GM12878 (cell line): ENCODE data around the gene CCDC6. TPM values are rescaled to one million over a fixed set of nuclear protein-coding genes. Genes with fewer than 3 reads are reported as not detected.

Experiments
- ATAC-seq: fragments of 200-7000 bp; cut with Tn5 transposase; 3 replicates; pipeline ENCODE4 v1.9.1; 2020; ENCODE audit warnings: mild to moderate bottlenecking, moderate library complexity
- BruUV-seq: library from RNA; stranded (reverse); fragments of 400-500 nt; replicated peaks from 2 replicates; lab custom pipeline; 2021; lab: Mats Ljungman, UMichigan
- CTCF ChIA-PET: fragments of 300-600 bp; sonication (Branson Sonifier 250); formaldehyde crosslinking; extraction: SDS; loops from one replicate; lab custom pipeline; 2021; ENCODE audit warnings: inconsistent platforms; lab: Yijun Ruan, JAX
- POLR2A ChIA-PET: fragments of 350-600 bp; formaldehyde crosslinking; extraction: SDS; loops from one replicate; lab custom pipeline; 2021; ENCODE audit warnings: inconsistent platforms; lab: Charles Lee
- RAD21 ChIA-PET: fragments of 300-600 bp; sonication (Branson Sonifier 250); formaldehyde crosslinking; loops from one replicate; lab custom pipeline; 2023; ENCODE audit warnings: antibody characterized with exemption; ENCODE audit not compliant: unreplicated experiment; lab: Charles Lee
- SMC1A ChIA-PET: fragments of 300-600 bp; sonication (Branson Sonifier 250); formaldehyde crosslinking; loops from one replicate; lab custom pipeline; 2023; ENCODE audit not compliant: unreplicated experiment, uncharacterized antibody; lab: Charles Lee
- DNase-seq: peaks from one replicate; pipeline ENCODE4 v3.0.0-alpha.2; 2011; ENCODE audit warnings: low read depth, low spot score
- FAIRE-seq: peaks from 3 replicates; lab custom pipeline; 2011; peaks lifted over from hg19 to GRCh38; lab: Jason Lieb, UNC
- H2AFZ ChIP-seq: 2 replicates; pipeline ENCODE4 v1.6.0; 2011; ENCODE audit warnings: low read depth, low read length, control low read depth; ENCODE audit not compliant: control insufficient read depth
- H3K27ac ChIP-seq: 2 replicates; pipeline ENCODE4 v1.5.1; 2011; ENCODE audit warnings: control low read depth; ENCODE audit not compliant: control insufficient read depth, insufficient read depth
- H3K27me3 ChIP-seq, 2 experiments: replicated peaks in 1 of 2; 2 replicates each; pipeline versions ENCODE4 v1.6.0 to v1.6.1; 2011; ENCODE audit warnings: low read length in 1 of 2; ENCODE audit not compliant: control insufficient read depth in 2 of 2, insufficient read depth in 2 of 2
- H3K36me3 ChIP-seq, 2 experiments: 2 replicates each; pipeline ENCODE4 v1.5.1; 2011; ENCODE audit warnings: low read length in 1 of 2; ENCODE audit not compliant: control insufficient read depth in 2 of 2, insufficient read depth in 2 of 2
- H3K4me1 ChIP-seq: 2 replicates; pipeline ENCODE4 v1.6.1; 2011; ENCODE audit warnings: mild to moderate bottlenecking, low read length, moderate library complexity, mixed read lengths; ENCODE audit not compliant: control insufficient read depth, insufficient read depth
- H3K4me2 ChIP-seq: 2 replicates; pipeline ENCODE4 v1.6.0; 2011; ENCODE audit warnings: control low read depth; ENCODE audit not compliant: control insufficient read depth, insufficient read depth
- H3K4me3 ChIP-seq: fragments of 200-600 bp; sonication (generic); 2 replicates; pipeline ENCODE4 v1.5.1; 2016
- H3K79me2 ChIP-seq: 2 replicates; pipeline ENCODE4 v1.6.0; 2011; ENCODE audit warnings: low read length; ENCODE audit not compliant: control insufficient read depth, insufficient read depth
- H3K9ac ChIP-seq: 2 replicates; pipeline ENCODE4 v1.8.0; 2011; ENCODE audit warnings: low read length, control low read depth, mixed read lengths; ENCODE audit not compliant: control insufficient read depth, insufficient read depth
- H3K9me3 ChIP-seq: replicated peaks from 3 replicates; pipeline ENCODE4 v1.5.1; 2011; ENCODE audit warnings: mild to moderate bottlenecking, low read length; ENCODE audit not compliant: control insufficient read depth, insufficient read depth
- H4K20me1 ChIP-seq: 2 replicates; pipeline ENCODE4 v1.6.0; 2011; ENCODE audit not compliant: control insufficient read depth, insufficient read depth
- GABPA ChIP-seq: IDR thresholded peaks from 2 replicates; pipeline ENCODE4 v1.6.1; 2014; ENCODE audit warnings: antibody characterized with exemption, low read depth, mild to moderate bottlenecking, inconsistent platforms
- HDAC2 ChIP-seq: fragments of 200-600 bp; sonication (generic); IDR thresholded peaks from 2 replicates; pipeline ENCODE4 v1.6.1; 2017
- IRF4 ChIP-seq: IDR thresholded peaks from 2 replicates; pipeline ENCODE4 v1.6.1; 2011; ENCODE audit warnings: low read depth, low read length
- IRF5 ChIP-seq: fragments of 450-650 bp; IDR thresholded peaks from 2 replicates; pipeline ENCODE4 v1.6.1; 2017; ENCODE audit warnings: borderline replicate concordance
- MAX ChIP-seq: IDR thresholded peaks from 2 replicates; pipeline ENCODE4 v1.6.1; 2012; ENCODE audit warnings: low read depth, low read length, improper control_type of control experiment
- NFYB ChIP-seq: IDR thresholded peaks from 2 replicates; pipeline ENCODE4 v1.6.1; 2011; ENCODE audit warnings: low read depth, mild to moderate bottlenecking, low read length, improper control_type of control experiment, moderate library complexity; ENCODE audit not compliant: insufficient read depth
- PAX8 ChIP-seq: fragments of 450-650 bp; IDR thresholded peaks from 2 replicates; pipeline ENCODE4 v1.6.1; 2017; ENCODE audit warnings: mild to moderate bottlenecking, moderate library complexity
- RBBP5 ChIP-seq: fragments of 200-600 bp; sonication (generic); conservative IDR thresholded peaks from 2 replicates; pipeline ENCODE4 v1.6.1; 2016
- SIX5 ChIP-seq: IDR thresholded peaks from 2 replicates; pipeline ENCODE4 v1.6.1; 2011; ENCODE audit warnings: mild to moderate bottlenecking, low read depth, low read length, moderate library complexity; ENCODE audit not compliant: severe bottlenecking
- SMAD5 ChIP-seq: IDR thresholded peaks from 2 replicates; pipeline ENCODE4 v1.6.1; 2016; ENCODE audit warnings: antibody characterized with exemption, low read depth
- SMC3 ChIP-seq: IDR thresholded peaks from 2 replicates; pipeline ENCODE4 v1.6.1; 2011; ENCODE audit warnings: low read length, improper control_type of control experiment, borderline replicate concordance
- SPI1 ChIP-seq: IDR thresholded peaks from 2 replicates; pipeline ENCODE4 v1.6.1; 2011; ENCODE audit warnings: low read depth, mild to moderate bottlenecking, low read length, moderate library complexity, borderline replicate concordance; ENCODE audit not compliant: insufficient read depth
- ZSCAN29 ChIP-seq: fragments of 450-650 bp; IDR thresholded peaks from 2 replicates; pipeline ENCODE4 v1.6.1; 2017; ENCODE audit warnings: mild to moderate bottlenecking, moderate library complexity
- WGBS: methylation state at CpG from one replicate; pipeline ENCODE4 v1.1.6; 2016; ENCODE audit warnings: low lambda C conversion rate; ENCODE audit not compliant: insufficient replicate concordance, insufficient coverage; ENCODE audit errors: missing lambda C conversion rate; 5-methylcytosine and 5-hydroxymethylcytosine counted together
- in situ Hi-C: fragments of 300-500 bp; cut with MboI; formaldehyde crosslinking; loops from 9 replicates; pipeline ENCODE4 v1.14.3; 2018; ENCODE audit warnings: mixed read lengths
- intact Hi-C: fragments of 100-400 bp; cut with micrococcal nuclease; formaldehyde crosslinking; loops from one replicate; pipeline ENCODE4 v1.14.2; 2022; ENCODE audit not compliant: unreplicated experiment
- polyA plus RNA-seq, 11 experiments: library from polyadenylated mRNA; depleted of rRNA in 4 of 11; unstranded in 6 of 11; stranded (reverse) in 5 of 11; fragments of >200 nt; fragmentation: Nextera tagmentation in 4 of 11; fragmentation: Illumina TruSeq in 1 of 11; extraction: Ambion mirVana in 4 of 11; extraction: Trizol in 1 of 11; gene quantifications; 1 replicate in 1 of 11; 2 replicates in 10 of 11; pipeline versions ENCODE4 v1.2.1 to v1.2.3, GENCODE V29; 2011 to 2016; ENCODE audit warnings: inconsistent platforms in 2 of 11, missing spikeins in 2 of 11, low read depth in 1 of 11
- total RNA-seq, 4 experiments: library from RNA; depleted of rRNA in 3 of 4; stranded (reverse); fragments of >200 nt in 3 of 4; fragmentation: Illumina TruSeq in 1 of 4; extraction: Trizol in 1 of 4; gene quantifications; 2 replicates each; pipeline versions ENCODE4 v1.2.1 to v1.2.3, GENCODE V29; 2013 to 2021

The CCDC6 gene
- total and polyA plus RNA-seq, 10 of the 15 experiments (the other 5 are each of a cell fraction or from before 2014, with no cell fraction given), result 11.8 to 46.2 (median 26.7) TPM

GRCh38 chr10:59752278-59752940, 153.9 kb downstream of the CCDC6 start:
- RAD21 ChIA-PET, result no interaction called here
- H3K9ac ChIP-seq, result no peak overlapping the region
- POLR2A ChIA-PET, result no interaction called here

More at GRCh38 chr10:59752278-59752940, 153.9 kb downstream of the CCDC6 start:
- BruUV-seq, result no TSS peak
- Histone ChIP-seq H3K36me3 (no peaks in the 10 kb centered on the region), H3K27ac (no peak overlapping the region), H3K27me3 (0 out of 4 replicates have a peak, but pooled peaks cover 0 to 2% of the 10 kb centered on the region in 2 experiments), H2AFZ (no peak overlapping the region), H3K9me3 (no peaks in the 10 kb centered on the region), H3K4me1 (no peaks in the 10 kb centered on the region), H3K79me2 (no peaks in the 10 kb centered on the region), H3K4me2 (no peak overlapping the region), H3K4me3 (no peak overlapping the region), H4K20me1 (no peaks in the 10 kb centered on the region)
- TF ChIP-seq SPI1 (no peak), GABPA (no peak), RBBP5 (no peak), MAX (no peak), IRF5 (no peak), SMC3 (no peak), NFYB (no peak), SIX5 (no peak), PAX8 (no peak), SMAD5 (no peak), ZSCAN29 (no peak), IRF4 (no peak), HDAC2 (no peak)
- FAIRE-seq, result no peak
- in situ Hi-C loops (no loop called here), intact Hi-C loops (no loop called here)
- ChIA-PET CTCF (no interaction called here), SMC1A (no interaction called here)
- ATAC-seq, result no peak
- no peak for DNase-seq
- 0% methylated on average over 2 of the region's 2 CpGs for WGBS
